Posterior cingulate gyrus (tissue), 11 donors: ENCODE measurements around the gene GYS2.
A peak's percentile ranks its signal among the peaks of the same experiment; 100 is the strongest.

Source experiments
- DNase-seq, 10 donors: peaks; one replicate each; pipeline versions ENCODE4 v3.0.0 to v3.0.0-alpha.2; 2020 to 2021; ENCODE audit warnings: mixed read lengths in 3 of 10
- intact Hi-C: fragments of 100-400 bp; cut with DNase I; formaldehyde crosslinking; loops from one replicate; pipeline ENCODE4 v1.15.1; 2023

The GYS2 gene

DNA sequence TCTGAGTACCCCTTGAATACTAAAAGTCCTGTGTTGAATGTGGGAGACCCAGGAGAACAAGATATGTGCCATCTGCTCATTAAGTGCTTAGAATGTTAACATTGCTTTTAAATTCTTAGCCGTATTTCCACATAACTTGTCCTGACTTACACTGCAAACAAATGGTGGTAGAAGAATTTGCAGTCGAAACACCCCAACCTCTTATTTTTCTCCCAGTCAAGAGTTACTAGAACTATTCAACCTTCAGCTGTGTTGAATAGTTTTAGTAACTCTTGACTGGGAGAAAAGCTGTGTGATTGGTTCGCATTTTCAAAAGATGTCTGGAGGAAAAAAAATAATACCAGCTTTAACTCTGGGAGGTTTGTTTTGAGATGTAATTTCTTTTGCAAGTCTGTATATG lies 86.2 kb downstream of the GYS2 start:
- no peak for DNase-seq
- intact Hi-C loops = no loop called here

DNA sequence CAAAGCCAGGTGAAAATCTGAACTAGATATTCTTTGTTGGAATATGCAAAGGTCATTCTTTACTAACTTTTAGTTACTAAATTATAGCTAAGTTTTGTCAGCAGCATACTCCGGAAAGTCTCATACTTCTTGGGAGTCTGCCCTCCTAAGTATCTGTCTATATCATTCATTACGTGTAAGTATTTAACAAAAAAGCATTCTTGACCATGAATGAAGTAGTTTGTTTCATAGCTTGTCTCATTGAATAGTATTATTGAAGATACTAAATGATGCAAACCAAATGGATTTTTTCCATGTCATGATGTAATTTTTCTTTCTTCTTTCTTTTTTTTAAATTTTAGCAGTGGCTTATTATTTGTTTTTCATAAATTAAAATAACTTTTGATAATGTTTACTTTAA lies 88.4 kb downstream of the GYS2 start:
- intact Hi-C loops = no loop called here
- DNase-seq = no peak

DNA sequence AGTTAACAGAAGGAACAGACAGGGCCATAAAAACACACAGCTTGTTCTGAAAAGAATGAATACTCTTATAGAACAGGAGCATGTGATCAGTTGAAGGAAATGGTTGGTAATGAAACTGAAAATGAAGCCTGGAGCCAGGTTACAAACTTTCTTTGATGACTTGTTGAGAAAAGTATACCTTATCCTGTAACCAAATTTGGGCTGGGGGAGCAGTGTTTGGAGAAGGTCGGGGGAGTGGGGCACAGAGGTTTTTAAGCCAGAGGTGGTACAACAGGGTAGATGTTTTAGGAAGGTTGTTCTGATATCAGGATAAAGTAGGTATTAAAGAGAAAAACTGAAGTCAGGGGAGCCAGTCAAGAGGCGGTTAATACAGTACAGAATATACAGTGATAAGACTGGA lies 94.9 kb downstream of the GYS2 start:
- intact Hi-C loops = no loop called here
- DNase-seq = no peak

DNA sequence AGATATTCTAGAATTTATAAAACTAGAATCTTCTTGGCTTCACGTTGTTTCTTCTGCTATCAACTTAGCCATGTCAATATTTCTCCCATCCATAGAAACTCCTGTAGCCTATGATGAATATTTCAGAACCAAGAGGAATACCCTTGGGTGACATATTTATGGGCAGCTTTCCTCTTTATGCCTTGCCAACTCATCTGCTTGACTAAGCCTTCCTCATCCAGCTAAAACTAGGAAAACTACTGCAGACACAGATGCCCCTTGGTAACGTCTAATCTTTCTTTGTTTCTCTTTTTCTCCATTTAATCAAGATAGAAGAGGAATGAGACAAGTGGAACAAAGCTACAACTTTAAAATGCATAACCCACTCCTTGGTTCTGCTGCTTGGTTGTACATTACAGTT lies 96.8 kb downstream of the GYS2 start:
- intact Hi-C loops = no loop called here
- DNase-seq = no peak

DNA sequence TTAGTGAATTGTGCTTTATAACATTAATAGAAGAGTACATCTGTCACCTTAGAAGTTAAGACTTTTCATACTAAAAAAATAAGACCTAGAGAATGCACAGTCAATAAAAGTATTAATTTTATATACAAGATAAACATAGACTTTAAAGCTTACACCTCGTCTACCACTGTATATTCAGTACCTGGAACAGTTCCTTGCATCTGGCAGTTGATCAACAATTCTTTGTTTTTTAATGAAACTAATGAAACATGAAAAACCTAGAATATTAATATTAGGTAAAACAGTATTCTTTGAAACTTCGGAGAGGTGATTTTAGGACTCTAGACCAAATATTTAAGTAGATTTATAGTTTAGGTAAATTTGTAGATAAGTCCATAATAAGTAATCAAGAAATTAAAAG lies 98.8 kb downstream of the GYS2 start:
- no peak for DNase-seq
- intact Hi-C loops = no loop called here

DNA sequence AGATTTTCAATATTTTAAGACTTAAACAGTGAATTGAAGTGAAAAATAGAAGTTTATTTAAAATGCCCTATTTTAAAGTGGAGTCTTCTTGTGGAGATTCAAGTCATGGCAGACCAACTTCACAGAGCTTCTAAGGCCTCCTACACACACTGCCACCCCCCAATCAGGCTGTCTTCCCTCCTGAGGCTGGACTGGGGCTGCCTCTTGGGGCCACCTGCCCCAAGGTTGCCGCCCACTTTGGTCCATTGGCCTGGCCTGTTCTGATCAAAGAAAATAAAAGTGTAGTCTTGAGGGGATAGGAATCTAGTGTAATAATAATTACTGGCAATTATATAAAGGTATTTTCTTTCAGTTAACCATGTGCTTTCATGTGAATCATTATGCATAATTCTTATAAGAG lies 101.8 kb downstream of the GYS2 start:
- DNase-seq = peak in 1 of 10 donors; percentile 57
- intact Hi-C loops = loop anchor here (5.0 kb wide), 1 partner anchor 154 kb away; the partner anchor contains the start of gene LDHB

DNA sequence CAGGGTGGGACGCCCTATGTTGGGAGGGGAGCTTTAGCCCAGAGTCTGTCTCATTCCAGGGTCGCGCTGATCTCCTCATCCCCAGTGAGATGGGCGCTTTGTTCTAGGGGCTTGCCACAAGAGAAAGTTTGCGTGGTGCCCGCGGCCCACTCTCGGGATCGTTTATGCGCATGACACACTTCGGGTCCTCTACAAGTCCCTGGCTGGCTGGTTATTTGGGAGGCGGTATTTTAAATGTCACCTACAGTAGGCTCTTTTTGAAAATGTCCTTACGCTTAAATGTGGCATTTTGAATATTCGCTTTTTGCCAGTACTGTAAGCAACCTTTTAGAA lies 102.5 kb downstream of the GYS2 start:
- intact Hi-C loops = loop anchor here (5.0 kb wide), 1 partner anchor 155 kb away; the partner anchor contains the start of gene LDHB
- DNase-seq = peak in 2 of 10 donors; percentile 21 to 30

DNA sequence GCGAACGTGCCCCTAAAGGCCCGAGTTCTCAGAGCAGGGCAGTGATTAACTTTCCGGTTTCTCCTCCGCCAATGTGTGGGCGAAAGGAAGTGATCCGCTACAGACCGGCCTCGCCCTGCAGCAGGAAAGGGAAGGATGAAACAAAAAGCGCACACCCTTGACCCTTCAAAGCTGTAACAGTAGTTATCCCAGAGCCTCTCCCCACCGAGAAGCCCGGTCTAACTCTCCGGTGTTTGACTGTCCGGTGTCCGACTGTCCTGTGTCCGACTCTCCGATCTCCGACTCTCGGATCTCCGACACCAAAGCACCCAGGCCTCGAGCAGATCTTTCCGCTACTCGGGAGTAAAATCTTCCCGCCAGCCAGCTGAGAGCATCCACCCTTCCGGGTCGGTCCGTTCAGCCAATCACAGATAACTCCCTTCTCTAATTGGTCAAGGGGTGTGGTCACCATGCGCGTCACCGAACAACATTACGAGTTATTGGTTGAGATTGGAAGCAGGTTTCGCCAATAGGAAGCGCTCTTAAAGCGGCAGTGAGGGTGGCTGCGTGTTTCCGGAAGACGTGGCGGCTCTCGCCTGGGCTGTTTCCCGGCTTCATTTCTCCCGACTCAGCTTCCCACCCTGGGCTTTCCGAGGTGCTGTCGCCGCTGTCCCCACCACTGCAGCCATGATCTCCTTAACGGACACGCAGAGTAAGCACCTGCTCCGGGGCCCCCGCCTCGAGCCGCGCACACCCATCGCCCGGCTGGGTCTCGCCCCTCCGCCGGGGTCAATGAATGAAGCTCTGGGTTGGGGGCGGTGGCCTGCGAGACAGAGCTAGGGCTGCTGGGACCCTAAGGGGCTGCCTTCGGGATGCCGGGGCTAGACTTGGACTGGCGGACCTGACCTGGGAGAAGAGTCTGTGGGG lies 103.1 kb downstream of the GYS2 start, which contains the start of the genes GOLT1B and RECQL:
Gene GOLT1B, plus strand, starts transcription at position 532 of the 906 bp plus-strand sequence. Its CDS starts 135 bp downstream, at position 667.
Gene RECQL, minus strand, starts transcription at position 378 of the 906 bp plus-strand sequence. CDS start 2,065 bp downstream, outside the sequence.
- intact Hi-C loops = loop anchor here (5.0 kb wide), 1 partner anchor 156 kb away; the partner anchor contains the start of gene LDHB
- DNase-seq = peak; percentile 86 to 99 (median 92)

DNA sequence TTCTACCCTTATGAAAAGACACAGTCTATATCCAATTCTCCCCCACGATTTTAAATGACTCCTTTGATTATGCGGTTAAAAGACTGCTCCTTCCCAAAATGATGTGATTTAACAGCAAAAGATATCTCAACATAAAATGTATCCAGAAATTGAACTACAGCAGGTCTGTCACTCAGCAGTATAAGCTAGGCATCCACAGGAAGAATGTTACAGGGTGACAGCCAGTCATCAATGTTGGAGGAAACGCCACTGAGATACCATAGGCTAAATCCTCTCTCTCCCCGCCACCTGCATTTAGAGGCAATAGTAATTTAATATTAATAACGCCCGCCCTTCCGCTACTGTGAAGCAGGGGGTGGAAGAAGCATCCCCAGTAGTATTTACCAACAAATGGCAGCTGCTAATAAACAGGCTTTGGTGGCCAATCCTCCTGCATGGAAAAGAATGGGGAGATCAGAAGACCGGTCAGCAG lies 103.8 kb downstream of the GYS2 start:
- intact Hi-C loops = loop anchor here (5.0 kb wide), 1 partner anchor 156 kb away; the partner anchor contains the start of gene LDHB
- DNase-seq = no peak

DNA sequence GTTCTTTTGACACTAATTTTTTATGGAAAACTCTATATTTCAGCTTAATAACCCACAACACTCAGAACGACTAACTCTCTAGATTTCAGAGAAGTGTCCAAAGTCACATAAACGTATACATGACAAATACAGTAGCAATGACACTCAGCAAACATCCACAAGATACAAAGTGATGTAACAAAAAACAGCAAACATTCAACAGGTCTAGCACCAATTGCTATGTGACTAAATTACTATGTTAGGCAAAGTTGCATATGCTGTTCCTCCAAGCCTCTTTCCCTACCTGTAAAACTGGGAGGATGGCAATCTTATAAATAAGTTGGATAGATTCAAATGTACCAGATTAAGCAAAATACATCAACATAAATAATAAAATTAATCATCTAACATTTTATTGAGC lies 104.9 kb downstream of the GYS2 start:
- intact Hi-C loops = loop anchor here (5.0 kb wide), 1 partner anchor 158 kb away; the partner anchor contains the start of gene LDHB

More for the DNA sequence above, 104.9 kb downstream of the GYS2 start:
- no peak for DNase-seq
